ENCODE data around the gene RPL13.

The RPL13 gene

GRCh38 chr16:89602273-89602951 lies 41.9 kb downstream of the RPL13 start:
- H3K4me3 ChIP-seq (ENCODE audit: low read depth, low read length) = no peak overlapping the region
- no peak for TF ChIP-seq CTCF (IDR thresholded peaks at IDR 0.05; ENCODE audit: borderline replicate concordance, insufficient read depth, low read depth, low read length)

DNA sequence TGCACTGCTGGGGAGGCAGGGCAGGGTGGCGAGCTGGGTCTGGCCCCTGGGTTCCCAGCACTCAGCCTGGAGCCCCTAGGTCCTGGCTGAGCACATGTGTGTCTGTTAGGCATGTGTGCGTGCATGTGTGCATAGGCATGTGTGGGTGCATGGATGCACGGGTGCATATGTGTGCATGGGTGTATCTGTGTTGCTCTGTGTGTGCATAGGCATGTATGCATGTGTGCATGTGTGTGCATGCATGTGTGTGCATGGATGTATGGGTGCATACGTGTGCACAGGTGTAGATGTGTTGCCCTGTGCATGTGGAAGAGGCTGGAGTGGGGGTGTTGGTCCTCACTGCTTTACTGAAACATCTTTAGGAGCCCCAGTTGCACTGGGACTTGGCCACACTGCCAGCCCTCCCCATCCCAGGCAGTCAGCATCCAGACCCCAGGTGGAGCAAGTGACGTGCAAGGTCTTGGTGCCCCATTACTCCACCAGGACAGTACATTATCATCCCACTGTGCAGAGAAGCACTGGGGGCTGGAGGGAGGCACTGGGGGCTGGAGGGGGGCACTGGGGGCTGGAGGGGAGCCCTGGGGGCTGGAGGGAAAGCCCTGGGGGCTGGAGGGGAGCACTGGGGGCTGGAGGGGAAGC lies 42.6 kb downstream of the RPL13 start:
- H3K4me3 ChIP-seq (ENCODE audit: low read depth, low read length) = no peak overlapping the region
- no peak for TF ChIP-seq CTCF (IDR thresholded peaks at IDR 0.05; ENCODE audit: borderline replicate concordance, insufficient read depth, low read depth, low read length)

DNA sequence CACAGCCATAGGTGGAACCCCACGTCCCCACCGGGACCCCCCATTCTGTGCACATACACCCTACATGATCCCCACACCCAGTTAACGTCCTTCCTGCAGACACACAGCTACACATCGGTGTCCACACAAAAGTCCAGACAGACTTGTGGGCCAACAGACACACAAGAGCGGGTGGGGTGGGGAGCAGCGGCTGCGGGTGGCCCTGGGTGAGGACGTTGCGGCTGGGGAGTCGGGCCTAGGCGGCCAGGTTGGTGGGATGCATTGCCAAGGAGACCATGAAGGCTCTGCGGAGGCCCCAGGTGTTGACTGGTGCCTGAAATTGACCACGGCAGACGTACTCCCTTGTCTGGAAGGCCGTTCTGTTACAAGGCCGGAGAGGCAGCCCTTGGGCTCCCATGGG lies 44.3 kb downstream of the RPL13 start:
- H3K4me3 ChIP-seq (ENCODE audit: low read depth, low read length) = no peak overlapping the region
- TF ChIP-seq CTCF (IDR thresholded peaks at IDR 0.05; ENCODE audit: borderline replicate concordance, insufficient read depth, low read depth, low read length) = no peak

GRCh38 chr16:89605186-89605970 lies 44.9 kb downstream of the RPL13 start:
- TF ChIP-seq CTCF (IDR thresholded peaks at IDR 0.05; ENCODE audit: borderline replicate concordance, insufficient read depth, low read depth, low read length) = no peak
- H3K4me3 ChIP-seq (ENCODE audit: low read depth, low read length) = no peak overlapping the region

DNA sequence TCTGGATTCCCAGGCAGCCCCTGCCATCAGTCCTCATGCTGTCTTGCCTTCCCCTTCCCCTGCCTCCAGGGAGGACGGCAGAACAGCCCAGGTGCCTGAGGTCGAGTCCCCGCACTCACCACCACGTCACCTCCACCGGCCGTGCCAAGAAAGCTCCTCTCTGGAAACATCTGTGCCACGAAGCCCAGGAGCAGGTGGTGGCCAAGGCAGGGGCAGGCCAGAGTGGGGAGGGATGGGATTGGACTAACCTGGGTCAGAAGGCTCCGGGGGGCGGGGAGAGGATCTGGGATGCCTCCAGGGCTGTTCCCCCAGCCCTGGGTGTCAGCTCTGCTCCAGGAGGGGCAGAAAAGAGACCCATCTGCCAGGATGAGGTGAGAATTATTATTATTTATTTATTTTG lies 45.5 kb downstream of the RPL13 start:
- H3K4me3 ChIP-seq (ENCODE audit: low read depth, low read length) = no peak overlapping the region
- no peak for TF ChIP-seq CTCF (IDR thresholded peaks at IDR 0.05; ENCODE audit: borderline replicate concordance, insufficient read depth, low read depth, low read length)

DNA sequence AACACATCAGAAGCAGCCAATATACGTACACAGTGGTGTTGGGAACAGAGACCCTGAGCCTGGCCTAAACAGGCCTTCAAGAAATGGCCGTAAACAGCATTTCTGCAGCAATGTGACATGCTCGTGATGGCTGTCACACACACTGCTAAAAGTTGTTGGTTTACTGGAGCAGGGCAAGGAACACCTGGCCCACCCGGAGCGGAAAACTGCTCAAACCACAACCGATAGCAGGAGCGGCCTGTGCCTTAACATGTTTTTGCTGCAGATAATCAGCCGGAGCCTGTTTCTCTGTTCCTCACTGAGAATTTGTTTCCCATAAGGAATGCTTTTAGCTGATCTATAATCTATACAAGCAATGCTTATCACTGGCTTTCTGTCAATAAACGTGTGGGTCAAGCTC lies 47.0 kb downstream of the RPL13 start:
- H3K4me3 ChIP-seq (ENCODE audit: low read depth, low read length) = no peak overlapping the region
- no peak for TF ChIP-seq CTCF (IDR thresholded peaks at IDR 0.05; ENCODE audit: borderline replicate concordance, insufficient read depth, low read depth, low read length)

Measured in GM12875 (cell line).